Activated T-cell treated with anti-CD3 and anti-CD28 coated beads, Interleukin-2, amount 50 U/mL, for 1 hour (primary cell): ENCODE results near the gene D2HGDH.

Experiments used
- DNase-seq: peaks from one replicate; pipeline ENCODE4 v3.0.0-alpha.2; 2020

The D2HGDH gene

GRCh38 chr2:241734467-241735208 lies at the start of gene D2HGDH:
TSS of gene D2HGDH (plus strand) at chr2:241734630. CDS start at chr2:241735225, 595 bp downstream.
- peak; percentile 95 for DNase-seq

- no peak for DNase-seq
Measured at GRCh38 chr2:241686324-241686649, 48.1 kb upstream of the D2HGDH start.

DNA sequence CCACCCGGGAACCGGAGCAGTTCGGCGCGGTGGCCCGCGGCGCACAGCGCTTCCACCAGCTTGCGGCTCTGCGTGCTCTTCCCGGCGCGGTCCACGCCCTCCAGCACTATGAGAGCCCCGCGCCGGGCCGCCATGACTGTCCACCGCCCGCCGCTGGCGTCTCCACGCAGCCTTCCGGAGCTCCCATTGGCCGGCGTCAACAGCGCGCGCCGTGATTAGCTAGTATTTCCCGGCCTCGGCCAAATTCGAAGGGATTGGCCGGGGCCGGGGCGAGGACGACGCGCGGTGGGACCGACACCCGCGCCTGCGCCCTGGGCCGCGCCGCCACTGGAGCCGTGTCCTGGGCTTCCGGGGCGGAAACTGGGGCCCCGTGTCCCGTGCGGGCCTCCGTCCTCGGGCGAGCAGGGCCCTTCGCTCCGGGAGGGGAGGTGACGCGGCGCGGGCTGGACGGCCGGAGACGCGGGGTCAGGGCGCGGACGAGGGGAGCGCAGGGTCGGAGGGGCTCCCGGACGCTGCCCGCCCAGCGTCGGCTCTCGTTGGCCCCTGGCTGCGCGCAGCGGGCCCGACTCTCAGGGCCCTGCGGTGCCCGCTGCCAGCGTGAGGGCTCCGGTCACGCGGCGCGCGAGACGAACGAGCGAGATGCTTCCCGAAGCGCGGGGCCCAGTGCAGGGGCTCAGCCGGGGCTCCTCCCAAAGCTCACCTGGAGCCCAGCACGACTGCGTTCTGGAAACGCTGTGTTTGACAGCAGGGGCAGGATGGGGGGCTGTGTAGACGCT lies 47.6 kb upstream of the D2HGDH start, which contains the start of gene DTYMK:
TSS of gene DTYMK (minus strand) at position 166 of the 776 bp plus-strand sequence. CDS start at position 134, 32 bp downstream.
- peak; percentile 94 for DNase-seq

DNA sequence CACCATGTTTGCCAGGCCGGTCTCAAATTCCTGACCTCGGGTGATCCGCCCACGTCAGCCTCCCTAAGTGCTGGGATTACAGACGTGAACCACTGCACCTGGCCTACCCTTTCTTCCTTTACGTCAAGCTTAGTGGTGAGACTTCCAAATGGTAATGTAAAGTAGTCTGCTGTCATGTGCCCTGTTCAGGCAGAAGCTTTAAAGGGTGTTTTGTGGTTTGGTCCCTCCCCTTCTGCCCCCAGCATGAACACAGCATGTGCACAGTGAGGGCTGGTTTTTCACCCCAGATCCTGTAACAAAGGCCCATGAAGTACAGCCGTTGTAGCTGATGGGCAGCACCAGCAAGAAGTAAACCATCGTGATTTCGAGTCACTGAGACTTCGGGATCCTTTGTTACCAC lies 45.1 kb upstream of the D2HGDH start:
- peak; percentile 58 for DNase-seq

- no peak for DNase-seq
Measured at GRCh38 chr2:241690202-241690717, 44.2 kb upstream of the D2HGDH start.

GRCh38 chr2:241692448-241692847 lies 42.0 kb upstream of the D2HGDH start:
- DNase-seq = no peak

GRCh38 chr2:241695651-241696050 lies 38.8 kb upstream of the D2HGDH start:
- no peak for DNase-seq

DNA sequence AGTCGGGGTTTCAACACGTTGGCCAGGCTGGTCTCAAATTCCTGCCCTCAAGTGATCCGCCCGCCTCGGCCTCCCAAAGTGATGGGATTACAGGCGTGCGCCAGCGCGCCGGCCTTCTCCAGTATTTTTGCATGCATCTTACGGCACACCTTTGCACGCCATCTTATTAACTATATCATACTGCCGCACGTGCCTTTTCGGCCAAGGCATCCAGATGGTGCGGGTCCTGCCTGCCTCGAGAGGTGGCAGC lies 33.4 kb upstream of the D2HGDH start:
- DNase-seq = no peak

DNA sequence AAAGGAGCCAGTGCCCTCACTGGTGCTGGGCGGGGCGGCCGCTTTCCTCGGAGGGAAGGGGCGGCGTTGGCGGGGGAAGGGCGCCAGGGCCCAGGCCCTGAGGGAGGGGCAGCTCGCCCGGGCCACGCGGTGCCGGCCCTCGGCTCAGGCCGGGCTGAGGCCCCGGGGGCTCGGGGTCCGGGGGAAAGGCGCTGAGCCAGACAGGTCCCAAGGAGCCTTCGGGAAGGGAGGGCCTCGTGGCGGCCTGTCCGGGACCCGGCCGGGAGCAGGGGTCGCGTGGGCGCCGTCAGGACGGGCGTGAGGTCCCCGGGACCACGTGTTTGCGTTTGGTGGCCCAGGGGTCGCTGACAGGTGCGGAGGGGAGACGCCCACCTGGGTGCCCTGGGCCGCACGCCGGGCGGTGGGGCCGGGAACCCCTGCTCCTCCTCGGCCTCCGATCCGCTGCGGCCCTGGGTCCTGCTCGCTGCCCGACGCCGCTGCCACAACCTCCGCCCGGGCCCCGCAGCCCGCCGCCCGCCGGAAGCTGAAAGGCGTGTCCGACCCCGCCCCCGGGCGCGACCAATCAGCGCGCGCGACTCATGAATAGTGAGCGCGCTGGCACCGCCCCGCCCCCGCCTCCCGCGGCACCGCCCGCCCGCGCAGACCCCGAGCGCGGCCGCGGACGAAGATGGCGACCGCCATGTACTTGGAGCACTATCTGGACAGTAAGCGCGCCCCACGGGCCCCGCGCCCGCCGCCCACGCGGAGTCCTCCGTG lies 32.9 kb upstream of the D2HGDH start, which contains the start of gene ING5:
TSS of gene ING5 (plus strand) at position 641 of the 756 bp plus-strand sequence. CDS start at position 668, 27 bp downstream.
- peak; percentile 97 for DNase-seq

DNA sequence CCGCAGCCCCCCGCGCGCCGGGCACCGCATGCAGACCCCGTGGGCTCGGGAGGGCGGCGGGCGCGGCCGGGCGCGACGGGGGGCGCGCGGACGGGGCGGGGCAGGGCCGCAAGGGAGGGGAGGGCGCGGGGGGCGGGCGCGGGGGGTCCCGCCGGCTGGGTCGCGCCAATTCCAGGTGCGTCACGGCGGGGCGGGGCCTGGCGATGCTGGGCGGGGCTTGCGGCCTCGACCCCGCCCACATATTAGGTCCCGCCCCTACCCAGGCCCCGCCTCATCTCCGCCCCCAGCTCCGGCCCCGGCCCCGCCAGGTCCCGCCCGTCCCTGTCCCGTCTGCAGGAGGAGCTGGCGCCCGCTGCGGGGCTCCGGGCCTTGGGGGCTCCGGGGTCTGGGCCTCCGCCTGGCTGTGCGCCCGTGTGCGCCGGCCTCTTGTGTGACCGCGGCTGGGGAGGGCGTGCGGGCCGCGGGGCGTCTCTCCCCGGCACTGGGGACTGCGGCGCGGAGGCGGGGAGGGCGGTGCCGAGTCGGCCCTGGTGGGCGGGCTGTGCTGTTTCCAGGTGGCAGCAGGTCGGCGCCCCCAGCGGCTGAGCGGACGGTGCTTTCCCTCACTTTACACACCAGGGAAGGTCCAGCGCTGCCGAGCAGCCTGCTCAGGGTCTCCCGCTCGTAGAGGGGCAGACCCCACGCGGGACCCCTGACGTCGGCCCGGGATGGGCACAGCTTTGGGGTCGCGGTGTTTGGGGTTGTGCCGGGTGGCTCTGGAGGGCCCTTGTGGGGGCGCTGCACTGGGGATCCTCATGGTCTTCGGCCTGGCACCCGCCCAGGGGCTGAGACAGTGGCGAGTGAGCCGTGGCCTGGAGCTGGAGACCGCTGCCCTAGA lies 32.0 kb upstream of the D2HGDH start:
- DNase-seq = peak; percentile 94

- no peak for DNase-seq
Measured at GRCh38 chr2:241703032-241703604, 31.3 kb upstream of the D2HGDH start.

- DNase-seq = no peak
Measured at GRCh38 chr2:241706537-241706936, 27.9 kb upstream of the D2HGDH start.

- DNase-seq = no peak
Measured at GRCh38 chr2:241708879-241709278, 25.6 kb upstream of the D2HGDH start.

GRCh38 chr2:241719093-241719492 lies 15.3 kb upstream of the D2HGDH start:
- DNase-seq = no peak

- no peak for DNase-seq
Measured at GRCh38 chr2:241720099-241720498, 14.3 kb upstream of the D2HGDH start.

DNA sequence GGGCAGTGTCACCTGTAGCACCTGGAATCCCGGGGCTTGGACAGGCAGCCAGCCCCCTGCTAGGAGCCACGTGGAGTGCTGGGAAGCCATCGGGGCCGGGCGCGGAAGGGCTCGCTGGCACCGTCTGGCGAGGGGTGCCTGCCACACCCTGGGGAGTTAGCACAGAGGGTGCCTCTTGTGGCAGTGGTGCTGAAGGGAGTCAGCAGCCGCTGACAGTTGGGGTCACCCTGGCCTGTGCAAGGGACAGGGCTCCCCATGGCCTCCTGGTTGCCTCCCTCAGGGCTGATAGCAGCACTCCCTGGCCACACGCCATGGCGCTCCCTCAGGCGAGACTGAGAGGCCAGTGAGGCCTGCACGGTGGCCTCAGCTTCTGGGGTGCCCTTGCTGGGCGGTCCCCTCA lies 13.9 kb upstream of the D2HGDH start:
- DNase-seq = no peak

GRCh38 chr2:241721852-241722251 lies 12.6 kb upstream of the D2HGDH start:
- DNase-seq = no peak

GRCh38 chr2:241722896-241723454 lies 11.5 kb upstream of the D2HGDH start:
- DNase-seq = no peak

GRCh38 chr2:241724259-241724974 lies 10.0 kb upstream of the D2HGDH start:
- peak; percentile 46 for DNase-seq

GRCh38 chr2:241724975-241725870 lies 9.2 kb upstream of the D2HGDH start:
- no peak for DNase-seq
